ENCODE measurements around the gene FN1.

GRCh38 chr2:215377283-215377682 is 58.6 kb downstream of the FN1 start:
- TF ChIP-seq, protein P1, sequence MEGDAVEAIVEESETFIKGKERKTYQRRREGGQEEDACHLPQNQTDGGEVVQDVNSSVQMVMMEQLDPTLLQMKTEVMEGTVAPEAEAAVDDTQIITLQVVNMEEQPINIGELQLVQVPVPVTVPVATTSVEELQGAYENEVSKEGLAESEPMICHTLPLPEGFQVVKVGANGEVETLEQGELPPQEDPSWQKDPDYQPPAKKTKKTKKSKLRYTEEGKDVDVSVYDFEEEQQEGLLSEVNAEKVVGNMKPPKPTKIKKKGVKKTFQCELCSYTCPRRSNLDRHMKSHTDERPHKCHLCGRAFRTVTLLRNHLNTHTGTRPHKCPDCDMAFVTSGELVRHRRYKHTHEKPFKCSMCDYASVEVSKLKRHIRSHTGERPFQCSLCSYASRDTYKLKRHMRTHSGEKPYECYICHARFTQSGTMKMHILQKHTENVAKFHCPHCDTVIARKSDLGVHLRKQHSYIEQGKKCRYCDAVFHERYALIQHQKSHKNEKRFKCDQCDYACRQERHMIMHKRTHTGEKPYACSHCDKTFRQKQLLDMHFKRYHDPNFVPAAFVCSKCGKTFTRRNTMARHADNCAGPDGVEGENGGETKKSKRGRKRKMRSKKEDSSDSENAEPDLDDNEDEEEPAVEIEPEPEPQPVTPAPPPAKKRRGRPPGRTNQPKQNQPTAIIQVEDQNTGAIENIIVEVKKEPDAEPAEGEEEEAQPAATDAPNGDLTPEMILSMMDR (IDR thresholded peaks at IDR 0.05): no peak
- no peak for TF ChIP-seq POLR2A (IDR thresholded peaks at IDR 0.05)

All from testis (tissue), 2 donors.